Measurements from ENCODE around the gene STRIT1.

STRIT1 gene

DNA sequence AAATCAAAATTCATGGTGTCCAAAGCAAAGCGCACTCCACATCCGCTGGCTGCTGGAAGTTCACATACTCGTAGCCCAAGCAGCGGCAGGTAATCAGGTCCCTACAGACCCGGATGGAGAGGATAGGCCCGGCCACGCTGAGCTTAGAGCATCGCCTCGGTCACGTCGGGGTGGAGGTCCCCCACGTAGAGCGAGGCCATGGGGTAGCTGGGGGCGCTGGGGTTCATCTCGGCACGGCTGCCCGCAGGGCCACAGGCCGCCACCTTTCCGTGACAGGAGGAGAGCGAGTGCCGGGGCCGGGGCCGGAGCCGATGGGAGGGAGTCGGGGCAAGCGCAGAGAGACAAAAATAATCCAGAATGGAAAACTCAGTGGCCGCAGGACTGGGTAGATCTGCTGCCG, 16.1 kb upstream of the STRIT1 start:
- Histone ChIP-seq H3K27me3 (ENCODE audit: insufficient read depth, low read depth) (no peaks in the 10 kb centered on the region), H3K4me3 (IDR thresholded peaks at IDR 0.05; ENCODE audit: insufficient read depth, low read depth, low read length) (no peak overlapping the region), H3K79me2 (ENCODE audit: insufficient read depth, low read depth) (no peaks in the 10 kb centered on the region), H3K4me2 (no peak overlapping the region), H4K20me1 (ENCODE audit: insufficient read depth) (no peaks in the 10 kb centered on the region), H3K9ac (no peak overlapping the region), H3K27ac (no peak overlapping the region), H3K4me1 (ENCODE audit: low read depth, poor library complexity, severe bottlenecking) (no peaks in the 10 kb centered on the region), H2AFZ (ENCODE audit: low read depth) (no peak overlapping the region), H3K36me3 (ENCODE audit: insufficient read depth) (no peaks in the 10 kb centered on the region)
- TF ChIP-seq, protein P1, sequence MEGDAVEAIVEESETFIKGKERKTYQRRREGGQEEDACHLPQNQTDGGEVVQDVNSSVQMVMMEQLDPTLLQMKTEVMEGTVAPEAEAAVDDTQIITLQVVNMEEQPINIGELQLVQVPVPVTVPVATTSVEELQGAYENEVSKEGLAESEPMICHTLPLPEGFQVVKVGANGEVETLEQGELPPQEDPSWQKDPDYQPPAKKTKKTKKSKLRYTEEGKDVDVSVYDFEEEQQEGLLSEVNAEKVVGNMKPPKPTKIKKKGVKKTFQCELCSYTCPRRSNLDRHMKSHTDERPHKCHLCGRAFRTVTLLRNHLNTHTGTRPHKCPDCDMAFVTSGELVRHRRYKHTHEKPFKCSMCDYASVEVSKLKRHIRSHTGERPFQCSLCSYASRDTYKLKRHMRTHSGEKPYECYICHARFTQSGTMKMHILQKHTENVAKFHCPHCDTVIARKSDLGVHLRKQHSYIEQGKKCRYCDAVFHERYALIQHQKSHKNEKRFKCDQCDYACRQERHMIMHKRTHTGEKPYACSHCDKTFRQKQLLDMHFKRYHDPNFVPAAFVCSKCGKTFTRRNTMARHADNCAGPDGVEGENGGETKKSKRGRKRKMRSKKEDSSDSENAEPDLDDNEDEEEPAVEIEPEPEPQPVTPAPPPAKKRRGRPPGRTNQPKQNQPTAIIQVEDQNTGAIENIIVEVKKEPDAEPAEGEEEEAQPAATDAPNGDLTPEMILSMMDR (conservative IDR thresholded peaks at IDR 0.05; ENCODE audit: low read depth, low read length) = no peak

GRCh38 chr3:155308831-155309230, 15.3 kb upstream of the STRIT1 start:
- Histone ChIP-seq H3K4me2 (no peak overlapping the region), H3K79me2 (ENCODE audit: insufficient read depth, low read depth) (no peaks in the 10 kb centered on the region), H3K27ac (no peak overlapping the region), H3K27me3 (ENCODE audit: insufficient read depth, low read depth) (no peaks in the 10 kb centered on the region), H2AFZ (ENCODE audit: low read depth) (no peak overlapping the region), H3K4me3 (IDR thresholded peaks at IDR 0.05; ENCODE audit: insufficient read depth, low read depth, low read length) (no peak overlapping the region), H4K20me1 (ENCODE audit: insufficient read depth) (no peaks in the 10 kb centered on the region), H3K9ac (no peak overlapping the region), H3K4me1 (ENCODE audit: low read depth, poor library complexity, severe bottlenecking) (no peaks in the 10 kb centered on the region), H3K36me3 (ENCODE audit: insufficient read depth) (no peaks in the 10 kb centered on the region)
- TF ChIP-seq, protein P1 (conservative IDR thresholded peaks at IDR 0.05; ENCODE audit: low read depth, low read length) = no peak

GRCh38 chr3:155307183-155307582, 13.7 kb upstream of the STRIT1 start:
- Histone ChIP-seq H3K36me3 (ENCODE audit: insufficient read depth) (no peaks in the 10 kb centered on the region), H3K4me2 (no peak overlapping the region), H4K20me1 (ENCODE audit: insufficient read depth) (no peaks in the 10 kb centered on the region), H2AFZ (ENCODE audit: low read depth) (no peak overlapping the region), H3K27me3 (ENCODE audit: insufficient read depth, low read depth) (no peaks in the 10 kb centered on the region), H3K4me1 (ENCODE audit: low read depth, poor library complexity, severe bottlenecking) (no peaks in the 10 kb centered on the region), H3K4me3 (IDR thresholded peaks at IDR 0.05; ENCODE audit: insufficient read depth, low read depth, low read length) (no peak overlapping the region), H3K9ac (no peak overlapping the region), H3K27ac (no peak overlapping the region), H3K79me2 (ENCODE audit: insufficient read depth, low read depth) (no peaks in the 10 kb centered on the region)
- TF ChIP-seq, protein P1 (conservative IDR thresholded peaks at IDR 0.05; ENCODE audit: low read depth, low read length) = no peak

DNA sequence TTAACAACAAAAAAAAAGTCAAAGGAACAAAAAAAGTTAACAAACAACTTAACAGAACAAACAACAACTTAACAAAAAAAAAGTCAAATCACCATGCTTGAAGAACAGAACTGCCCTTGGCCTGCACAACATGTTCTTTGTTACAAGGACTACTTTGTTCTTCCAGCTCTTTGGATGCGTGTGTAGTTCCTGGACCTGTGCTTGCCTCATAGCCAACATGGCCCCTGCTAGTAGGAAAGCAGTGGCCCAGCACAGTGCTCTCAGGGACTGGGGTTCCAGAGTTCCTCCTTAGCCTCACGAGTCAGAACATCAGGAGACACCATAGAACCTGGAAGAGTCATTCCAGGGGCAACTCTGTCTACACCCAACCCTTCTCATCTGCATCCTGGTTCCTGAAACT, 10.9 kb upstream of the STRIT1 start:
- Histone ChIP-seq H3K4me2 (no peak overlapping the region), H4K20me1 (ENCODE audit: insufficient read depth) (no peaks in the 10 kb centered on the region), H2AFZ (ENCODE audit: low read depth) (no peak overlapping the region), H3K27ac (no peak overlapping the region), H3K9ac (no peak overlapping the region), H3K36me3 (ENCODE audit: insufficient read depth) (no peaks in the 10 kb centered on the region), H3K4me3 (IDR thresholded peaks at IDR 0.05; ENCODE audit: insufficient read depth, low read depth, low read length) (no peak overlapping the region), H3K79me2 (ENCODE audit: insufficient read depth, low read depth) (no peaks in the 10 kb centered on the region), H3K27me3 (ENCODE audit: insufficient read depth, low read depth) (no peaks in the 10 kb centered on the region), H3K4me1 (ENCODE audit: low read depth, poor library complexity, severe bottlenecking) (no peaks in the 10 kb centered on the region)
- TF ChIP-seq, protein P1 (conservative IDR thresholded peaks at IDR 0.05; ENCODE audit: low read depth, low read length) = no peak
